IMR-90 (cell line): ENCODE measurements around the gene WDR37. TPM values are rescaled to one million over a fixed set of nuclear protein-coding genes. Genes with fewer than 3 reads are reported as not detected.

ENCODE experiments used
- ATAC-seq: fragments of 200-7000 bp; cut with Tn5 transposase; 2 replicates; pipeline ENCODE4 v1.9.1; 2020; ENCODE audit warnings: low read depth, mild to moderate bottlenecking, moderate library complexity
- BruUV-seq: library from RNA; stranded (reverse); fragments of 400-500 nt; replicated peaks from 2 replicates; lab custom pipeline; 2021; lab: Mats Ljungman, UMichigan
- CTCF ChIA-PET: fragments of 300-600 bp; formaldehyde crosslinking; extraction: SDS; loops from one replicate; lab custom pipeline; 2021; ENCODE audit warnings: antibody characterized with exemption; lab: Yijun Ruan, JAX
- POLR2A ChIA-PET: fragments of 300-600 bp; sonication (Branson Sonifier 250); formaldehyde crosslinking; loops from one replicate; lab custom pipeline; 2022; ENCODE audit warnings: antibody characterized with exemption; ENCODE audit not compliant: unreplicated experiment; lab: Charles Lee
- DNase-seq: peaks from one replicate; pipeline ENCODE4 v3.0.0; 2013
- H2AFZ ChIP-seq: replicated peaks from 2 replicates; pipeline ENCODE3; 2013; ENCODE audit warnings: low read length, mild to moderate bottlenecking; ENCODE audit not compliant: poor library complexity
- H2AK5ac ChIP-seq: 2 replicates; pipeline ENCODE4 v1.6.1; 2013; ENCODE audit warnings: low read depth, low read length, inconsistent platforms
- H2AK9ac ChIP-seq: replicated peaks from 2 replicates; pipeline ENCODE3; 2013; ENCODE audit warnings: mild to moderate bottlenecking, low read depth, low read length, moderate library complexity; ENCODE audit not compliant: poor library complexity
- H2BK120ac ChIP-seq: 2 replicates; pipeline ENCODE4 v1.6.1; 2013; ENCODE audit warnings: low read depth, low read length, inconsistent platforms
- H2BK15ac ChIP-seq: 3 replicates; pipeline ENCODE4 v1.6.1; 2013; ENCODE audit warnings: low read depth, low read length, inconsistent platforms
- H2BK20ac ChIP-seq: 2 replicates; pipeline ENCODE4 v1.6.1; 2013; ENCODE audit warnings: low read depth, mild to moderate bottlenecking, inconsistent platforms, low read length, moderate library complexity
- H2BK5ac ChIP-seq: 2 replicates; pipeline ENCODE4 v1.6.1; 2013; ENCODE audit warnings: mild to moderate bottlenecking, low read depth, low read length, inconsistent platforms; ENCODE audit not compliant: poor library complexity, severe bottlenecking
- H3K14ac ChIP-seq: replicated peaks from 2 replicates; pipeline ENCODE4 v1.6.1; 2013; ENCODE audit warnings: low read depth, low read length, inconsistent platforms
- H3K18ac ChIP-seq: 2 replicates; pipeline ENCODE4 v1.6.1; 2013; ENCODE audit warnings: low read depth, low read length, control low read depth
- H3K23ac ChIP-seq: 2 replicates; pipeline ENCODE4 v1.6.1; 2013; ENCODE audit warnings: low read depth, low read length, inconsistent platforms
- H3K27ac ChIP-seq: 2 replicates; pipeline ENCODE4 v1.5.1; 2013; ENCODE audit warnings: mild to moderate bottlenecking, control low read depth, low read length; ENCODE audit not compliant: insufficient read depth
- H3K27me3 ChIP-seq: 2 replicates; pipeline ENCODE4 v1.6.1; 2013; ENCODE audit warnings: low read length; ENCODE audit not compliant: control insufficient read depth, insufficient read depth
- H3K36me3 ChIP-seq: 2 replicates; pipeline ENCODE4 v1.6.1; 2013; ENCODE audit warnings: low read length, mixed read lengths; ENCODE audit not compliant: control insufficient read depth, insufficient read depth
- H3K4ac ChIP-seq: 2 replicates; pipeline ENCODE4 v1.6.1; 2013; ENCODE audit warnings: low read depth, low read length, inconsistent platforms
- H3K4me1 ChIP-seq: 2 replicates; pipeline ENCODE4 v1.6.1; 2013; ENCODE audit warnings: low read length, mixed read lengths; ENCODE audit not compliant: control insufficient read depth, insufficient read depth
- H3K4me2 ChIP-seq: 2 replicates; pipeline ENCODE4 v1.6.1; 2013; ENCODE audit warnings: low read depth, mild to moderate bottlenecking, control low read depth, low read length, moderate library complexity
- H3K4me3 ChIP-seq: 2 replicates; pipeline ENCODE4 v1.5.1; 2013; ENCODE audit warnings: low read depth, mild to moderate bottlenecking, control low read depth, low read length, moderate library complexity; ENCODE audit not compliant: insufficient read depth
- H3K56ac ChIP-seq: 2 replicates; pipeline ENCODE4 v1.6.1; 2013; ENCODE audit warnings: low read length, inconsistent platforms; ENCODE audit not compliant: insufficient read depth; ENCODE audit errors: extremely low read depth
- H3K79me1 ChIP-seq, 2 experiments: 2 replicates each; pipeline ENCODE4 v1.6.1; 2013; ENCODE audit warnings: low read length in 2 of 2, inconsistent platforms in 1 of 2, low read depth in 1 of 2
- H3K9ac ChIP-seq: 2 replicates; pipeline ENCODE4 v1.6.1; 2013; ENCODE audit warnings: low read depth, low read length, control low read depth
- H3K9me1 ChIP-seq: 2 replicates; pipeline ENCODE4 v1.6.1; 2013; ENCODE audit warnings: low read length, inconsistent platforms; ENCODE audit not compliant: insufficient read depth
- H3K9me3 ChIP-seq: 2 replicates; pipeline ENCODE4 v1.6.1; 2013; ENCODE audit warnings: low read length; ENCODE audit not compliant: control insufficient read depth, insufficient read depth
- H4K20me1 ChIP-seq: 2 replicates; pipeline ENCODE4 v1.6.1; 2013; ENCODE audit warnings: low read length, inconsistent platforms; ENCODE audit not compliant: insufficient read depth
- H4K5ac ChIP-seq: 2 replicates; pipeline ENCODE4 v1.6.1; 2013; ENCODE audit warnings: mild to moderate bottlenecking, low read depth, low read length, control low read depth
- H4K8ac ChIP-seq, 2 experiments: 2 replicates each; pipeline ENCODE4 v1.6.1; 2013; ENCODE audit warnings: low read depth in 2 of 2, low read length in 2 of 2, control low read depth in 1 of 2, inconsistent platforms in 1 of 2
- H4K91ac ChIP-seq: 2 replicates; pipeline ENCODE4 v1.6.1; 2013; ENCODE audit warnings: low read depth, low read length, inconsistent platforms; ENCODE audit not compliant: insufficient read depth
- RCOR1 ChIP-seq: IDR thresholded peaks from 2 replicates; pipeline ENCODE4 v1.6.1; 2012; ENCODE audit warnings: mild to moderate bottlenecking, low read length, improper control_type of control experiment; ENCODE audit not compliant: insufficient replicate concordance
- WGBS, 2 experiments: methylation state at CpG; one replicate each; pipeline versions ENCODE4 v1.1.5 to v1.1.7; 2013; ENCODE audit warnings: missing lambda C conversion rate in 2 of 2; ENCODE audit not compliant: insufficient read length in 1 of 2; ENCODE audit errors: extremely low coverage in 2 of 2; 5-methylcytosine and 5-hydroxymethylcytosine counted together
- dilution Hi-C: fragments of 300-500 bp; cut with HindIII; formaldehyde crosslinking; loops from one replicate; pipeline ENCODE4 v1.14.3; 2018; ENCODE audit warnings: low sequenced_read_pairs; ENCODE audit not compliant: unreplicated experiment
- in situ Hi-C: fragments of 300-500 bp; cut with MboI; formaldehyde crosslinking; loops from 3 replicates; pipeline ENCODE4 v1.14.3; 2019; ENCODE audit warnings: low sequenced_read_pairs, inconsistent platforms, mixed read lengths
- intact Hi-C: fragments of 100-400 bp; cut with micrococcal nuclease; formaldehyde crosslinking; loops from 2 replicates; pipeline ENCODE4 v1.10.0; 2022
- polyA plus RNA-seq, 3 experiments: library from polyadenylated mRNA; depleted of rRNA; stranded (reverse); fragments of >200 nt; gene quantifications; 2 replicates each; pipeline ENCODE4 v1.2.3, GENCODE V29; 2012; ENCODE audit warnings: low replicate concordance in 1 of 3
- total RNA-seq: library from RNA; depleted of rRNA; stranded (reverse); fragments of >200 nt; gene quantifications from 2 replicates; pipeline ENCODE4 v1.2.3, GENCODE V29; 2012

WDR37 gene
- total and polyA plus RNA-seq, 2 of the 4 experiments (the other 2 are of a cell fraction), result 12.7 to 14.5 TPM

DNA sequence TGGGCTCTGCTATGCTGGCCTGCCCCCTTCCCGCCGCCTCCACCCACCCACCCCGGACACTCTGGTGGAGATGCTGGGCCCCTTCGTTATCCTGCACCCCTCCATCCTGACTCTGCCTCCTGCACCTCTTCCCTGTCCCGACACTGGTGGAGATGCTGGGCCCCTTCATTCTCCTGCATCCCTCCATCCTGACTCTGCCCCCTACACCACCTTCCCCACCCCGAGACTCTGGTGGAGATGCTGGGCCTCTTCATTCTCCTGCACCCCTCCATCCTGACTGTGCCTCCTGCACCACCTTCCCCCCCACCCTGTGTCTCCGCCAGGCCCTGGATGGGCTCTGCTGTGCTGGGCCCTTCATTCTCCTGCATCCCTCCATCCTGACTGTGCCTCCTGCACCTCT is 45.5 kb upstream of the WDR37 start:
- Histone ChIP-seq H3K4ac (no peak overlapping the region), H2AK5ac (no peak overlapping the region), H4K5ac (no peak overlapping the region), H2BK20ac (no peak overlapping the region), H3K79me1 (peaks cover 19 to 34% of the 10 kb centered on the region in 2 experiments), H3K4me2 (no peak overlapping the region), H2AK9ac (no peak overlapping the region), H3K36me3 (peaks cover 64% of the 10 kb centered on the region), H3K23ac (no peak overlapping the region), H3K9me3 (no peaks in the 10 kb centered on the region), H2AFZ (no peak overlapping the region), H4K91ac (no peak overlapping the region), H3K27ac (no peak overlapping the region), H3K56ac (no peak overlapping the region), H2BK120ac (no peak overlapping the region), H3K9ac (no peak overlapping the region), H4K8ac (no peak overlapping the region), H3K18ac (no peak overlapping the region), H3K27me3 (no peaks in the 10 kb centered on the region), H2BK5ac (no peak overlapping the region), H3K4me1 (no peaks in the 10 kb centered on the region), H4K20me1 (peaks cover 8% of the 10 kb centered on the region), H3K14ac (no peak overlapping the region), H3K9me1 (no peaks in the 10 kb centered on the region; the same call in 1 of the 2 replicates), H2BK15ac (no peak overlapping the region), H3K4me3 (no peak overlapping the region)
- ATAC-seq (no peak), DNase-seq (no peak)
- dilution Hi-C loops (no loop called here), intact Hi-C loops (no loop called here), in situ Hi-C loops (no loop called here)
- no TSS peak for BruUV-seq
- POLR2A ChIA-PET, result no interaction called here
- CTCF ChIA-PET, result no interaction called here
- WGBS, 2 experiments, result 92% methylated on average over 2 of the region's 7 CpGs; no CpG with 5 or more reads in 1 of the 2 experiments
- TF ChIP-seq RCOR1, result no peak
